Measurements from ENCODE around the gene C1QTNF3.

- no peak for TF ChIP-seq CTCF (IDR thresholded peaks at IDR 0.05)
- TF ChIP-seq POLR2A (IDR thresholded peaks at IDR 0.05) = no peak
Observed at GRCh38 chr5:34038390-34038789, 4.6 kb downstream of the C1QTNF3 start.

Data from esophagus squamous epithelium (tissue), 4 donors.